PFSK-1 (cell line): Measurements from ENCODE around the gene FRA10AC1.

ENCODE experiments used
- POLR2AphosphoS5 ChIP-seq: IDR thresholded peaks from 2 replicates; pipeline ENCODE4 v1.6.1; 2012; ENCODE audit warnings: low read depth, mild to moderate bottlenecking, control low read depth, low read length, moderate library complexity
- TF ChIP-seq, protein P1 (sequence below), 2 experiments: IDR thresholded peaks; 2 replicates each; pipeline versions ENCODE4 v1.6.1 to v1.8.0; 2011 to 2012; ENCODE audit warnings: low read depth in 2 of 2, low read length in 2 of 2, control low read depth in 1 of 2, inconsistent platforms in 1 of 2, mild to moderate bottlenecking in 1 of 2, moderate library complexity in 1 of 2; ENCODE audit not compliant: insufficient read depth in 1 of 2

GRCh38 chr10:93639791-93640190 lies 62.6 kb downstream of the FRA10AC1 start:
- TF ChIP-seq, protein P1, sequence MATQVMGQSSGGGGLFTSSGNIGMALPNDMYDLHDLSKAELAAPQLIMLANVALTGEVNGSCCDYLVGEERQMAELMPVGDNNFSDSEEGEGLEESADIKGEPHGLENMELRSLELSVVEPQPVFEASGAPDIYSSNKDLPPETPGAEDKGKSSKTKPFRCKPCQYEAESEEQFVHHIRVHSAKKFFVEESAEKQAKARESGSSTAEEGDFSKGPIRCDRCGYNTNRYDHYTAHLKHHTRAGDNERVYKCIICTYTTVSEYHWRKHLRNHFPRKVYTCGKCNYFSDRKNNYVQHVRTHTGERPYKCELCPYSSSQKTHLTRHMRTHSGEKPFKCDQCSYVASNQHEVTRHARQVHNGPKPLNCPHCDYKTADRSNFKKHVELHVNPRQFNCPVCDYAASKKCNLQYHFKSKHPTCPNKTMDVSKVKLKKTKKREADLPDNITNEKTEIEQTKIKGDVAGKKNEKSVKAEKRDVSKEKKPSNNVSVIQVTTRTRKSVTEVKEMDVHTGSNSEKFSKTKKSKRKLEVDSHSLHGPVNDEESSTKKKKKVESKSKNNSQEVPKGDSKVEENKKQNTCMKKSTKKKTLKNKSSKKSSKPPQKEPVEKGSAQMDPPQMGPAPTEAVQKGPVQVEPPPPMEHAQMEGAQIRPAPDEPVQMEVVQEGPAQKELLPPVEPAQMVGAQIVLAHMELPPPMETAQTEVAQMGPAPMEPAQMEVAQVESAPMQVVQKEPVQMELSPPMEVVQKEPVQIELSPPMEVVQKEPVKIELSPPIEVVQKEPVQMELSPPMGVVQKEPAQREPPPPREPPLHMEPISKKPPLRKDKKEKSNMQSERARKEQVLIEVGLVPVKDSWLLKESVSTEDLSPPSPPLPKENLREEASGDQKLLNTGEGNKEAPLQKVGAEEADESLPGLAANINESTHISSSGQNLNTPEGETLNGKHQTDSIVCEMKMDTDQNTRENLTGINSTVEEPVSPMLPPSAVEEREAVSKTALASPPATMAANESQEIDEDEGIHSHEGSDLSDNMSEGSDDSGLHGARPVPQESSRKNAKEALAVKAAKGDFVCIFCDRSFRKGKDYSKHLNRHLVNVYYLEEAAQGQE (IDR thresholded peaks at IDR 0.05; ENCODE audit: insufficient read depth in 1 of 2, low read depth in 2 of 2, low read length in 2 of 2) = no peak
- TF ChIP-seq POLR2AphosphoS5 = no peak
